ENCODE data around the gene TRIM65.

Gene TRIM65

GRCh38 chr17:75896415-75897159 lies at the start of gene TRIM65:
TRIM65 (minus strand) TSS chr17:75896951; CDS start chr17:75896937, 14 bp downstream.
- DNase-seq = peak; percentile 82

- DNase-seq = no peak
Observed at GRCh38 chr17:75945211-75945610, 48.5 kb upstream of the TRIM65 start.

GRCh38 chr17:75943491-75943890 lies 46.7 kb upstream of the TRIM65 start:
- DNase-seq = no peak

- DNase-seq = no peak
Observed at GRCh38 chr17:75942473-75942872, 45.7 kb upstream of the TRIM65 start.

- DNase-seq = no peak
Observed at GRCh38 chr17:75941442-75941819, 44.7 kb upstream of the TRIM65 start.

GRCh38 chr17:75940727-75941441 lies 44.1 kb upstream of the TRIM65 start, which contains the start of gene FBF1:
FBF1 (minus strand) TSS chr17:75941042; CDS start chr17:75938149, 2,893 bp downstream.
- DNase-seq = peak; percentile 95

- DNase-seq = no peak
Observed at GRCh38 chr17:75937652-75938051, 40.9 kb upstream of the TRIM65 start.

- no peak for DNase-seq
Observed at GRCh38 chr17:75933808-75934207, 37.1 kb upstream of the TRIM65 start.

- no peak for DNase-seq
Observed at GRCh38 chr17:75932852-75933251, 36.1 kb upstream of the TRIM65 start.

- DNase-seq = no peak
Observed at GRCh38 chr17:75931062-75931461, 34.3 kb upstream of the TRIM65 start.

- DNase-seq = peak; percentile 52
Observed at GRCh38 chr17:75927286-75927922, 30.7 kb upstream of the TRIM65 start.

GRCh38 chr17:75926456-75926855 lies 29.7 kb upstream of the TRIM65 start:
- no peak for DNase-seq

- DNase-seq = no peak
Observed at GRCh38 chr17:75925912-75926311, 29.2 kb upstream of the TRIM65 start.

- DNase-seq = no peak
Observed at GRCh38 chr17:75925103-75925502, 28.4 kb upstream of the TRIM65 start.

GRCh38 chr17:75922963-75923874 lies 26.5 kb upstream of the TRIM65 start:
- DNase-seq = no peak

- no peak for DNase-seq
Observed at GRCh38 chr17:75922173-75922961, 25.6 kb upstream of the TRIM65 start.

GRCh38 chr17:75921596-75921995 lies 24.8 kb upstream of the TRIM65 start:
- no peak for DNase-seq

- DNase-seq = peak; percentile 24
Observed at GRCh38 chr17:75920045-75920560, 23.4 kb upstream of the TRIM65 start.

GRCh38 chr17:75919611-75920010 lies 22.9 kb upstream of the TRIM65 start:
- no peak for DNase-seq

GRCh38 chr17:75917917-75918445 lies 21.2 kb upstream of the TRIM65 start:
- no peak for DNase-seq

Data from NCI-H146 (cell line).